GM18526 (cell line): ENCODE measurements around the gene POLK.
A peak's percentile ranks its signal among the peaks of the same experiment; 100 is the strongest.

Source experiments
- POLR2A ChIP-seq: IDR thresholded peaks from 3 replicates; pipeline ENCODE4 v1.6.1; 2011; ENCODE audit not compliant: insufficient read length; ENCODE audit errors: extremely low read depth

POLK gene

DNA sequence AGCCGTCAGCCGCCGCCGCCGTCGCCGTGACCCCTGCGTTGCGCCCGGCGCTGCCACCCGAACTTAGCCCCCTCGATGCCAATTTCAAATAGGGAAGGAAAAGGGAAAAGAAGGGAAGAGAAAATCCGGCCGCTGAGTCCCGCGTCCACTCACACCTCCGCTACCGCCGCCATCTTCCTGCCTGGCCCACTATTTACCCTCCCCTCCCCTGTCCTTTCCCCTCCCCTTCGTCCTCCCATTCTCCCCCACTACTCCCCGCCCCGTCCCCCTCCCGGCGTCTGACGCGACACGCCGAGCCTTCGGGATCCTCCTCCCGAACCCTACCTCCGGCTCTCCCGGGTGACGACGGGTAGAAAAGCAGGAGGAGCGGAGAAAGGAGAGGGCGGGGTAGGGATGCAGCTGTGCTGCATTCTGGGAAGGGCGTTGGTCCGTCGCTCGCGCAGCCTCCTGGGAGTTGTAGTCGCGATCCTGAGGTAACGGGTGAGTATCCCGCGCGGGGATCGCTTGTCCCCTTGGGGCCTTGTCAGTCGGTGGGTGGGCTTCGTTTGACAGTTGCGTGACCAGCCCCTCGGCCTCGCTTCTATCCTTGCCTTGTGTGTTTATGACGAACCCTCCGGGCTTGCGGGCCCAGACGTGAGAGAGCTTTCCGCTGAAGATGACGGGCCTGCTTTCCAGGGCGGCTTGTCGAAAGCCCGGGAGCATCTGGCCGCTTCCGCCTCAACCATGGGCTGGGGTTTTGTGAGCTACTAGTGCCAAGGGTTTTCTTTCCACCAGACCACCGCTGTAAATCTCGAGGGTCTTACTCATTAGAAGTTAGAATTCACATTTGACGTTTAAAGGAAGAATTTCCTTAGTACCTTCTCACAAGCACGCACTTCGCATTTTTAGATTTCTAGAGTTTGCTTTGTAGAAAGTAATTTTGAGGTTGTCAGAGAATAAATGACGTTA, at the start of gene POLK, which contains the start of gene CERT1:
POLK (plus strand) TSS at position 457 of the 948 bp plus-strand sequence.
CERT1 (minus strand) TSS at position 195 of the 948 bp plus-strand sequence. CDS start 422 bp downstream, outside the sequence.
- TF ChIP-seq POLR2A, result peak; percentile 78

DNA sequence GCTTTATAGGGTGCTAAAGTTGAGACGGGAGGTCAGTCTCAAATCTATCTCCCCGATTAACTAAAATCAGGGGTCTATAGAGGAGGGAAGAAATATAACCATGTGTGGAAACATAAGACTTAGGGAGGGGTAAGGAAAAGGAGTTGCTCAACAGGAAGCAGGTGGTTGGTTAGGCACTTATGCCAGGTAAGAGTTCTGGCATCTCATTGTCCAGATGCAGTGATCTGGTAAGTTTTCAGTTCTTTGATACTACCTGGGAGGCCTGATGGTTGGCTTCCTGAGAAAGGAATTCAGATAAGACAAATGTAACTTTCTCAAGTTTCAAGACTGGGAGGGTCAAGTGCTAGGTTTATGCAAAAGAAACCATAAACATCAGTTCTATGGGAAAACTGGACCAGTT, 48.0 kb upstream of the POLK start:
- TF ChIP-seq POLR2A, result no peak

- no peak for TF ChIP-seq POLR2A
These were observed 46.2 kb upstream of the POLK start for GRCh38 chr5:75465480-75465879.

- no peak for TF ChIP-seq POLR2A
These were observed 45.5 kb upstream of the POLK start for GRCh38 chr5:75466006-75466716.

GRCh38 chr5:75468593-75468992, 43.1 kb upstream of the POLK start:
- no peak for TF ChIP-seq POLR2A

- no peak for TF ChIP-seq POLR2A
These were observed 42.7 kb upstream of the POLK start for GRCh38 chr5:75469017-75469416.

- TF ChIP-seq POLR2A, result no peak
These were observed 40.5 kb upstream of the POLK start for GRCh38 chr5:75471193-75471592.

- no peak for TF ChIP-seq POLR2A
These were observed 38.7 kb upstream of the POLK start for GRCh38 chr5:75472973-75473372.

GRCh38 chr5:75473463-75473862, 38.2 kb upstream of the POLK start:
- no peak for TF ChIP-seq POLR2A

DNA sequence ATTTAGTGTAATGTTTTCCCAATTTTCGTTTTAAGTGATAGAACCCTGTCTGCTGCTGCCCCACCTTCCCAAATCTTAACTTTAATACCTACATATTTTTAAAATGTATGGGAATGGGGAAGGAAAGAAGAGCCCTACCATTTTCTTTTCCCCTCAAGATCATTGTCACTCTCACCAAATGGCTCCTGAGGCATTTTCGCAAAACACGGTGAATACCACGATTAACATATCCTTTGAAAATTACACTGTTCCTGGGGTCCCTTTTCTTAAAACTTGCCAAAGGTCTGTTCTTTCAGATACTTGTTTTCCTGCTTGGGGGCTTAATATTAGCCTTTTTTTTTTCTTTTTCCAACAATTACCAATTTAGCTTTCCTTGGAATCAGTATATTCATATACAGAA, 36.3 kb upstream of the POLK start:
- no peak for TF ChIP-seq POLR2A

DNA sequence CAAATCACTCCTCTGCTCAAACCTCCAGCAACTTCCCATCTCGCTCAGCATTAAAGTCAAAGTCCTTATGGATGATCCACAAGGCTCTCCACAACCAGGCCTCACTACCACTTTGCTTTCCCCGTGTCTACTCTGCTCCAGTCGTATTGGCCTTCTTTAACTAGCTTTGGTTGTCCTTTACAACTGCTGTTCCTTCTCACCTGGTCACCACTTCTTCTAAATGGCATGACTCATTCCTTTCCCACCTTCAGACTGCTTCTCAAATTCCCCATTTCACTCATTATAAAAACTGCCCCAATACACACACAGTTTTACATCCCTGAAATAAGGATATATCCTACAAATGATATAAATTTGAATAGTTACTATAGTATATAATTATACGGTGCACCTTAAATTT, 30.7 kb upstream of the POLK start:
- TF ChIP-seq POLR2A, result no peak

DNA sequence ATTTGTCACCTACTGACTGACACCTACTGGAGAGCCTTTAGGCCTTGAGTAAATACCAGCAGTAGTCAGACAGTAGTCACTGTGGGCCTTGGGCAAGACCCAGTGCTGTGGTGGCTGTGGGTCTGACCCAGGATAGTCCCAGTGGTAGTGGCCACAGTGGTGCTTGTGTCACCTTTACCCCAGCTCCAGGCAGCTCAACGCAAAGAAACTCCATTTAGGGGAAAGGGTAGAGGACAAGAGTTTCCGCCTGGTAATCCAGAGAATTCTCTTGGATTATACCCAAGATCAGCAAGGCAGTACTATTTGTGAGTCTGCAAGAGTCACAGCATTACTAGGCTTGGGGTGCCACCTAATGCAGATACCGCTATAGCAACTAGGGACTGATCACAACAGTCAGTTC, 29.2 kb upstream of the POLK start:
- TF ChIP-seq POLR2A, result no peak

DNA sequence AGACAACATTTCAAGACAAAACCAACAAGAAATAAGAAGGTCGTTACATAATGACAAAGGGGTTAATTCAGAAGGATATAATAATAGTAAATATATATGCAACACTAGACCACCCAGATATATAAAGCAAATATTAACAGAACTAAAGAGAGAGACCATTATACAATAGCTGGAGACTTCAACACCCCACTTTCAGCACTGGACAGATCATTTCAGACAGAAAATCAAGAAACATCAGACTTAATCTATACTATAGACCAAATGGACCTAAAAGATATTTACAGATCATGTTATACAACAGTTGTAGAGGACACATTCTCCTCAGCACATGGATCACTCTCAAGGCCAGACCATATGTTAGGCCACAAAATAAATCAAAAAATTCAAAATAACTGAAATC, 27.1 kb upstream of the POLK start:
- no peak for TF ChIP-seq POLR2A

DNA sequence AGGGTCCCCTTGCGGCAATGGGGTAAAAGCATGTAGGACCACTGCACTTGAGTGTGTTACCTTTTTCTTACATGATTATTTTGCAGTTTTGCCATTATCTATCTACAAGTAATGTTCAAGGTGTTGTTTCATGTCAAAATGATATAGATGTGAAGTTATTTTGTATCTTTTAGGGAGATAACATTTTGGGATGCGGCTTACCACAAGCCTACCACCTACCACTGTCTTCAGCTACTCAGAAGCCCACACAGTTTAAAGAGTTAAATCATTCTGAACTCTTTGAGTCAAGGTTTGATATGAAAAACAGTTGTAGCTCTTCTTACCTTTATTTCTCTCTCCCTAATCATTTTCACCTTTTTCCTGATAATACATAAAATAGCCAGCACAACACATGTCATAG, 20.1 kb upstream of the POLK start:
- no peak for TF ChIP-seq POLR2A

GRCh38 chr5:75496026-75496425, 15.7 kb upstream of the POLK start:
- no peak for TF ChIP-seq POLR2A

- no peak for TF ChIP-seq POLR2A
These were observed 13.4 kb upstream of the POLK start for GRCh38 chr5:75498208-75498777.
